Fibroblast of skin of left biceps (primary cell): ENCODE measurements around the gene C3orf85.
"Not testable (repeated sequence)": the region's sequence is repeated elsewhere in the genome, so short reads cannot be mapped to it uniquely, and the experiment has no call there.

Source experiments
- DNase-seq, 2 experiments: peaks; one replicate each; pipeline ENCODE4 v3.0.0-alpha.2; 2013; ENCODE audit warnings: low read depth in 2 of 2

C3orf85 gene, protein sequence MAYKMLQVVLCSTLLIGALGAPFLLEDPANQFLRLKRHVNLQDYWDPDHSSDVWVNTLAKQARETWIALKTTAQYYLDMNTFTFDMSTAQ

DNA sequence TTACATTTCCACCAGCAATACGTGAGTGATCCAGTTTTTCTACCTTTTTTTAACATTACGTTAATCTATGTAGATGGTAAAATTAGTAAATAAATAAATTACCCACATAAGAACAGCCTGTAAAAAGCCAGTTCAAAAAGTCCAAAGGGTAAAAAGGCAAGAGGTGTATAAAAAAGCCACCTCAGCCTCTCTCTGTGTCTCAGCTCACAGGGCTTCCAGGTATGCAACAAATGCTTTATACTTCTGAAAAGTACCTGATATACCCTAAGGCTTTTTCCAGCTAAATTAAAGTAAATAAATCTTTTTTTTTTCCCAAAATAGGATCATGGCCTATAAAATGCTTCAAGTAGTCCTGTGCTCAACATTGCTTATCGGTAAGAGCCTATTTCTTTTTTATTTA is at the start of gene C3orf85:
Gene C3orf85, plus strand, starts transcription at position 197 of the 400 bp plus-strand sequence. Its CDS starts 129 bp downstream, at position 326.
- DNase-seq = no peak

- DNase-seq = no peak
Observed at GRCh38 chr3:109089265-109089664, 47.3 kb upstream of the C3orf85 start.

DNA sequence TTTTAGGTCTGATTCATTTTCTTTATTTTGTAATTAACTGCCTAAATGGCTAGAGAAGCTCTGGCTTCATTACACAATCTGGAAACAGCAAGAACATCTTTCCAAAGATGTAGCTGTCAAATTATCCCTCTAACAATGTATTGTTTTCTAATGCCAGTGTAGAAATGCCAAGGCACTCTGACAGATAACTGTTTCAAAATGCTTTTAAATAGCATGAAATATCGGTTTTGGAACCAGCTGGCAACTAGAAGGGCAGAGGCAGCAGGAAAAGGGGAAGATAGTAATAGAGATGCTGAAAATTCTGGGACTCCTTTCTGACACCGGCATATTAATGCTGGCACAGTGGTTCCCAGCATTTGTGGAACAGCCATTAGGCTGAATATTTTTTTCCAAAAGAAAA is 44.7 kb upstream of the C3orf85 start:
- no peak for DNase-seq

DNA sequence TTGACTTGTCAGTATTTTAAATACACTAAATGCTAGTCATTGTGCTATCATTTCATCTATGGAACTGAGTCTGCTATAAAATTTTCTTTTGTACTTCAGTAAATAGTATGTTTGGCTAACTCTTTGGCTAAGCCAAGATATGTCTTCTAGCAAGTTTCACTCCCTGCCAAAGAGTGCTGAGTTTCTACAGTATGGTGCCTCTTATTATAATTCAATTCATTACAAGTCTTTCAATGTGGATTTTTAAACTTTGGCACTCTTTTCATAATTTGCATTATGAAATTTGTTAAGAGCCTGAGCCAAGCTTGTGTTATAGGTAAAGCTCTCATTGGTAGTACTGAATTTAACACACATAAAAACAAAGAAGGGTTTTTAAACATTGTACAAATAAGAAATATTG is 43.0 kb upstream of the C3orf85 start:
- no peak for DNase-seq

DNA sequence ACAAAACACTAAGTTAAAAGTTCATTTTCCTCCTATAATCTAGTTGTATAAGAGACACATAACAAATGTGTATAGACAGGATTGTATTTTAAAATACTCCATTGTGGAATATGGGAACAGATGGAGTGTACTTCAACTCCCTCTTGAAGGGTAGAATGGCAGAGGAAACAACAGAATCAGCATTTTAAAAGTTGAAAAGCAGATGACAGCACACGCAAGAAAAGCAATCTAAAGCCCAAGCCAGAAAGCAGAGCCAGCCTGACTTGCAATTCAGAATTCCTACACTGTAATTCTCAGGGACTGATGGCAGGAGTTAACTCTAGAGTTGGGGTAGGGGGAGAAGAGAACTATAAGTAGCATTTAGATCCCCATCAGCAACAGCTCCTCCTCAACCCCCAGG is 41.4 kb upstream of the C3orf85 start:
- DNase-seq = no peak

- DNase-seq = no peak
Observed at GRCh38 chr3:109098079-109098644, 38.4 kb upstream of the C3orf85 start.

- DNase-seq = no peak
Observed at GRCh38 chr3:109109574-109109973, 26.9 kb upstream of the C3orf85 start.

DNA sequence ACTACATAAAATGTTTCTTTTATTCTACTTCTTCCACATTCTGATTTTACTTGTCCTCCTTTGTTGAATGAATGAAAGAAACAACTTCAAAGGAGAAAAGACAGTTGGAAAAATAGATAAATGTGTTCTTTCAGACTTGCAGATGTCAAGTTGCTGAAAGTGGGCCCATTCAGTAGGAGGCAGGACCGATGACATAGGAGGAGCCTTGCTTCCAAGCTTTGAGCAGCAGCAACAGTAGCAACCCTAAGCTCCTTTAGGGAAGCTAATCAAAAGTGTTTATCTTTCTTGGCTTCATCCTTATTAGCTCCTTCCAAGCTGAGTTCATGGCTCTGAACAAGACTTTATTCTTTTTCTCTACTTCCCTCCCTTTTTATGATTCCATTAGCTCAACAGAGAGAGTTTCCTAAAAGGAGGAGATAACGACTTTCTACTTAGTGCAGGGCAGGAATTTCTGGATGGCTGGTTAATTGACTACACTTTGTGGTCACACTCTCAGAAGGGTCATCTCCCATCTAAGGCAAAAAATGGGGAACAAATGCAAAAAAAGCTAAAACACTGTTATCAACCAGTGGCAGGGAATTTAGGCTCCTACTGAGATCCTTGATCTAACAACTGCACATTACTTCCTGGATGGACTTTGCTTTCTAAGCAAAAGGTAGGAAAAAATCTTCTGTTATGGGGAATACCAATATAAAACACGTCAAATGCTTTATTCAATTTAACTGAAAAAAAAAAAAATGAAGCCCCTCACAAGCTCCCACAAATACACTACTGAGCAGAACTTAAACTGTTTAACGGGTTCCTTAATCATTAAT is 23.4 kb upstream of the C3orf85 start:
- no peak for DNase-seq

DNA sequence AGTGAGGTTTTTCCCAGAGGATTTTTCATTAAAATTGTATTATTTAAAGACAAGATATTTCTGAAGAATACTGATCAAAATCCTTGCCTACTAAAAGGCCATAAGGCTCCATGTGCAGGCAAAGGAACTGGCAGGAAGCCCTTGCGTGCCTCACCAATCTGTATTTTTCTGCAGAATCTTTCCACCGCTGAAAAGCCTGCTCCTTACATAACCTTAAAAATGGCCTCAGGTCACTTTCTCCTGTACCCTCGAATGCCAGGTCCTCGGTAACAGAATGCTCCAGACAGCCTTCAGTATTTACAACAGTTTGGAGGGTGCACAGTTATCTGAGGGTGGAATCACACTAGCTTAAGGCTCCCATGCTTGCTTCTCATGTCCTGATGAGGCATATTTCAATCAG is 21.8 kb upstream of the C3orf85 start:
- DNase-seq = no peak

DNA sequence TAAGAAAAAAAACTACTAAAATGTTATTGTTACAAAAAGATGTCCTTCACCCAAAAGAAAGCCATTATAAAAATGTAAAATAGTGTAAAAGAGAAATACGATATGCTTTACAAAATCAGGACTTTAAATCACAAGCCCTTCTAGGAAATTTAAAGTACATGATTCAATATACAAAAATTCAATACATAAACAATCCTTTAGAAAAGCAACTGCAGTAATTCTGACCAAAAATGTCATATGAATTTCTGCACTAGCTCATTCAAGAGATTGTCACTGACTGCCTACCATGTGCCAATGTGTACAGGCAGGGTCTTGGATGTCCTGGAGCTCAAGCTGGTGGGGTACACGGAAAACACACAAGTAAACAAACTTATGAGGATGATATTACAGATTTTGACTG is 21.1 kb upstream of the C3orf85 start:
- no peak for DNase-seq

DNA sequence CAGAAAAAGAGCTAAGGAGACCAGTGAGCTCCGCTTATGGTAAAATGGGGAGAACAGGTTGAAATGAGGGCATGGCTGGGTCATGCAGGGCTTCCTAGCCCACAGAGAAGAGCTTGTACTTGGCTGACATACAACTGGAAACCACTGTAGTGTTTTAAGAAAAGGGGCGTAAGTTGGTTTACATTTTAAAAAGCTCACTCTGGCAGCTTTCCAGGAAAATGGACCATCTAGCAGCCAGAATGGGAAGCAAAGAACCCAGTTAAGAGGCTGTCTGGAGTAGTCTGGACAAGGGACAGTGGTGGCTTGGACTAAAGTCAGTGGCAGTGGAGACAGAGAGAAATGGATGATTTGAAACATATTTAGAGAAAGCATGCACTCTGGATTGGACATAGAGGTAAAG is 20.5 kb upstream of the C3orf85 start:
- no peak for DNase-seq

GRCh38 chr3:109117939-109118338 is 18.6 kb upstream of the C3orf85 start, which contains the start of gene MORC1:
Gene MORC1 (minus strand): TSS chr3:109118134. CDS start chr3:109118059, 75 bp downstream.
- DNase-seq = no peak

DNA sequence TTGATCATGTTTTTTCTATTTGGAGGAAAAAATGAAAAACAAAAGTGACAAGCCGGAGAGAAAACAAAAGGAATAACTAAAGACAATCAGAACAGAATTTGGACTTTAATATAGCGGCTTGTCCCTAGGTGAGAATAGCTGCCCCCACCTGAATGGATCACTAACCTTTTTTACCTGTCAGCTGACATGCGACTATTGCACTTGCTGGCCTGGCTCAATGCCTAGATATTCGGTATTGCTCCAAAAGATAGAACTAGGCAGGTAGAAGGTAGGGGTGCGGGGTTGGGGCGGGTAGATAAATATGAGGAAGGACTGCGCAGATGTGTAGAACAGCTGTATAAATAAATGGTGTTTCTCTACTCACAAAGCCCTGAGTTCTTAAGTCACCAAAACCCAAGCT is 17.9 kb upstream of the C3orf85 start:
- no peak for DNase-seq

DNA sequence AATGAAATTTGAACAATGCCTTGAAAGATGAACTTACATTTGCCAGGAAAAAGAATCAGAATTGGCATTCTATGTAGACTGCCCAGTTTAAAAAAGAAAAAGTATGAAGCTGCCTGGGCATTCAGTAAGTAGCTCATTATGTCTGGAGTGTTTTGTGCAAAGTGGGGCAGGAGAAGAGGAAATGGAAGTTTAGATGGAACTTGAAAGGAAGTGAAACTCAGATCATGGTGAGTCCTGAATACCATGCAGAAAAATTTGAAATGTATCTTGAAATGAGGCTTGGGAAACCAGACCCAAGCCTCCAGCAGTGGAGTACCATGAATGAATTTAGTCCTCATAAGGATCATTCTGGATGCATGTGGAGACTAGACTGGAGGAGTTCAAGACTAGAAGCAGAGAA is 13.8 kb upstream of the C3orf85 start:
- no peak for DNase-seq

DNA sequence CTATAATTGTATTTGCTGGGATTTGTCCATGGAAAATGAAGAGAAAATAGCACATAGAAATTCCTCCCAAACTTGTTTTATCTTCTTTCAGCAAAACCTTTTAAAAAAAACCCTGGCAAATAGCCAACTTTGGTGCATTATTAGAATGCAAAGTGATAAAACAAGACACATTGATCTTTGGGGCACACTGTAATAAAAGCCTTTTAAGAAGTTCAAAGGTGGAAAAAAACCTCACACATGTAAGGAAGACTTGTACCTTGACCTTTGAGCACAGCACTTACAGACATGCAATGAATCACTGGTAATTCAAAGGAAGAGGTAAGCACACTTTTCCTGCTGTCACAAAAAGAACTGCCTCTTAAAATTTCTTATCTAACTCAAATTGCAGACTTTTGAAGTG is 10.6 kb upstream of the C3orf85 start:
- no peak for DNase-seq

- no peak for DNase-seq
Observed at GRCh38 chr3:109127553-109127952, 9.0 kb upstream of the C3orf85 start.

- no peak for DNase-seq
Observed at GRCh38 chr3:109131276-109131675, 5.2 kb upstream of the C3orf85 start.

- DNase-seq = no peak
Observed at GRCh38 chr3:109132801-109133473, 3.6 kb upstream of the C3orf85 start.

DNA sequence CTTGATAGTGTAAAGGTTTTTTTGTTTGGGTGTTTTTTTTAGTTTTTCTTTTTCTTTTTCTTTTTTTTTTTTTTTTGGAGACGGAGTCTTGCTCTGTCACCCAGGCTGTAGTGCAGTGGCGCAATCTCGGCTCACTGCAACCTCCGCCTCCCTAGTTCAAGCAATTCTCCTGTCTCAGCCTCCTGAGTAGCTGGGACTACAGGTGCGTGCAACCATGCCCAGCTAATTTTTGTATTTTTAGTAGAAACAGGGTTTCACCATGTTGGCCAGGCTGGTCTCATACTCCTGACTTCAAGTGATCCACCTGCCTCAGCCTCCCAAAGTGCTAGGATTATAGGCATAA is 3.1 kb upstream of the C3orf85 start:
- DNase-seq = not testable (repeated sequence)

DNA sequence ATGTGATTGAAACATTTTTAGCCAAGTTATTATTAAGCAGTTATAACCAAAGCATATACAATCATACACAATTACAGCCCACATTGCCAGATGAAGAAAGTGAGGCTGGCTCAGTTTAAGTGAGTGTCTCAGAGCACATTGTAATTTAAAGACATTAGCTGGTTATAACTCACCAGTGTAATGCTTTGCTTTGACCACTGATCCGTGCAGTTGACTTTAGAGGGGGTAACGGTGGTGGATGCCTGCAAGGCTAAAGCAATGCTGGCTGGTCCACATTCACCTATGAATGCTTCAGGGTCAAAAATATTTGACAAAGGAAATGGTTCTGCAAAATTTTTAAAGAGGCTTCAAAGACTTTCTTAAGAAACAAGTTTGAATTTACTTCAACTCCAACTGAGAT is 1.2 kb downstream of the C3orf85 start:
- DNase-seq = no peak

DNA sequence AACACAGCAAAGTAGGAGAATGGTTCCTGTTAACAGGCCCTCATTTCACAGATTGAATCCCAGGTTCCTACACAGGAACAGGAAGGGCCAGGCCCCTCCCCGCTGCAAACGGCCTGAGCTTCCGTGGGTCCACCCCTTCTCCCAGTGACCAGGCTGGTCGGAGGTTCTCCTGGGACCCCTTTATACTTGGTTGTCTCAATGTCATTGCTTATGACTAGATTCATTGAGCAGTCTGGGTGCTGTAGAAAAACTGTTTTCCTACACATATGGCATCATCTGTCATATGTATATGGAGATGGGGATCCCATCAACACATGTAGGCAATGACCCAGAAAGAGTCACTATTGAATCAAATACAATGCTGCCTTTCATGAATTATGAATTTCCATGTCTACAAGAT is 3.8 kb downstream of the C3orf85 start:
- DNase-seq = no peak

DNA sequence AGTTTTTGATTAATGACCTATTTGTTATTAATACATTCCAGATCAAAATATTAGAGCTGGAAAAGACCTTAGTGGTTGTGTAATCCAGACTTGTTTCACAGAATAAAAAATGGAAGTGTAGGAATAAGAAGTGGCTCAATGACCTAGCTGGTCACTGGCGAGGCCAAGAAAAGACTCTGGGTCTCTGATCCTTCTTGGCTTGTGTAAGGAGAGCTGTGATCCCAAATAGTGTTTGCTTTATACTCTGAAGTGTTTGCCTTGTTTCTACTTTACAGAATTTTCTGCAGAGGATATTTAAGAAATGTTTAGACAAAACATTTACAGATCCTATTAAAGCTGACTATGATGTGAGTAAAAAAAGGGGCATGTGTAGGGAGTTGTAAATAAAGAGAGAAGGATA is 7.1 kb downstream of the C3orf85 start:
- no peak for DNase-seq

DNA sequence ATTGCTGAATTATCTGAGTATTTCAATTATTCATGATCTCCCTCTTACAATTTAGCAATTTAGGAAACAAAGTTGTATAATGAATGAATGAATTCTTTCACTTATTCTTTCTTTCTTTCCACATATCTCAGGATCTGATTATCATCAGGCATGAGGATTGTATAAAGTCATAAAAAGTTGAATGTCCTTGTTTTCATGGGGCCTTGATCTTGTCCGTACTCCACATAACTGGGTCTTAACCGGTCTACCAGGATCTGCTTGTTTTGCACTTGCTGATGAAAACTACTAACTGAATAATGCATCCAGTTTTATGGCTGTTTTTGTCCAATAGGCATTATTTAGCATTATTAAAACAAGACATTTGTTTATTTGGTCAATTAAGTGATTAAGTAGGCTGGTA is 12.6 kb downstream of the C3orf85 start:
- DNase-seq = no peak
